ENCODE measurements around the gene CLCC1.
"Not testable (repeated sequence)": the region's sequence is repeated elsewhere in the genome, so short reads cannot be mapped to it uniquely, and the experiment has no call there.

The CLCC1 gene

DNA sequence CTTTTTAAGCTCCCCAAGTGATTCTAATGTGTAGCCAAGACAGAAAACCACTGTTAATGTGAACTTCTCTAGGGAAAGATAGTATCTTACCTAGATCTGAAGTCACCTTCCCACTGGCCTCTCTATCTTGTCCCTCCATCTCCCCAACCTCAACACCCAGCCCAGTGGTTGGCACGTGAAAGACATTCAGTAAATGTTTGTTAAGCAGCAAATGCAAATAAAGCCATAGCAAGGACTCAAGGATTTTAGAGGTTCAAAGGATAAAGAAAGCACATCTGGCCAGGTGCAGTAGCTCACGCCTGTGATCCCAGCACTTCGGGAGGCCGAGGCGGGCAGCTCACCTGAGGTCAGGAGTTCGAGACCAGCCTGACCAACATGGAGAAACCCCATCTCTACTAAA is 9.8 kb downstream of the CLCC1 start:
- FAIRE-seq (no peak), DNase-seq (ENCODE audit: insufficient read length, low spot score) (no peak)
- no peak for TF ChIP-seq POLR2A (IDR thresholded peaks at IDR 0.05; ENCODE audit: low read depth, low read length)

DNA sequence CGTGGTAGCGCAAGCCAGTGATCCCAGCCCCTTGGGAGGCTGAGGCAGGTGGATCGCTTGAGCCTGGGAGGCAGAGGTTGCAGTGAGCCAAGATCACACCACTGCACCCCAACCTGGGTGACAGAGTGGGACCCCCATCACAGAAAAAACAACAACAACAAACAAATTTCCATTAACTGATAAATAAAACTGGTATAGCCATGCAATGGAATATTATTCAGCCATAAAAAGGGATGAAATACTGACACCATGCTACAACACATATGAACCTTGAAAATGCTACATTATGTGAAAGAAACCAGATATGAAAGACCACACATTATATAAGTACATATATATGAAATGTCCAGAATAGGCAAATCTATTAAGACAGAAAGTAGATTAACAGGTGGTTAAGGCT is 12.0 kb downstream of the CLCC1 start:
- FAIRE-seq = no peak
- no peak for DNase-seq (ENCODE audit: insufficient read length, low spot score)
- no peak for TF ChIP-seq POLR2A (IDR thresholded peaks at IDR 0.05; ENCODE audit: low read depth, low read length)

DNA sequence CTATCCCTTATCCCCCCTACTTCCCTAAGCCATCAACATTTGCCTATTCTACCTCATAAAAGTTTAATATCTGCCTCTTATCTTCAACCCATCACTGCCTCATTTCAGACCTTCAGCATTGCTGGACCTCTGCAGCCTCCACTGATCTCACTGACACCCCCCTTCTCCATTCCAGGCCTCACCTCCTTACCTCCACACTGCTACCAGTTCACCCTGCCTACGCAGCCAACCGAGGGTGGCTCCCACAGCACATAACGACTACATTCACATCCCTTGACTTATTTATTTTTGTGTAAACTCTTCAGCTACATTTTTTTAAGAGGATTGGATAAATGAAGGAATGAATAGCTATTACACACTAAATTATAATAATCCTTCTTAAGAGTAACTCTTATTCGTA is 14.2 kb downstream of the CLCC1 start:
- DNase-seq (ENCODE audit: insufficient read length, low spot score) = no peak
- FAIRE-seq = no peak
- no peak for TF ChIP-seq POLR2A (IDR thresholded peaks at IDR 0.05; ENCODE audit: low read depth, low read length)

DNA sequence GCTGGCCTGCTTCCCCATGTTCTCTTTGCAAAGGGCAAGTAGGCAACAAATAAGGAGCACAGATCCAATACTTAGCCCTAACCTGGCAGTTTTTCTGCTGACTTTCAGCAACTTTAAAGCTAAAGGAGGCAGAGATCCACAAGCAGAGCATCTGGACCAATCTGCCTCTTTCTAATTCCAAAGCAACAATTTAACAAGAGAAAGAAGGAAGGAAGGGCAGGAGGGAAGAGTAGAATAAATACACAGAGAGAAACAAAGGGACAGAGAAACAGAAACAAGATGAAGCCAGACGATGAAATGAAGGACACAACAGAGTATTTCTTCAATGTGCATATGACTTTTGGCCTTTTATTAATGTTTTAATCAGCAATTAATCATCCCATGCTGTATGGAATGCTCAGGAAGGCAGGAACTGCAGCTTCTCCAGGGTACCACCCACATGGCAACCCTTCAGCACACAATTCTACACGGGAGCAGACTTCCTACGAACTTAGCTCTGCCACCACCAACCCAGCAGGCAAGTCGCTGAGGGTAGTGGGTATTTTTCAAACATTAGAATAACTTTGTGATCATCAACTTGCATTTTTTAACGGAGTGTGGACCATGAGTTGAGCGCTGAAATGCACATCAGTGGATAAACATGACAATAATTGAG is 15.3 kb downstream of the CLCC1 start:
- TF ChIP-seq POLR2A (IDR thresholded peaks at IDR 0.05; ENCODE audit: low read depth, low read length) = no peak
- DNase-seq (ENCODE audit: insufficient read length, low spot score) (no peak), FAIRE-seq (no peak)

DNA sequence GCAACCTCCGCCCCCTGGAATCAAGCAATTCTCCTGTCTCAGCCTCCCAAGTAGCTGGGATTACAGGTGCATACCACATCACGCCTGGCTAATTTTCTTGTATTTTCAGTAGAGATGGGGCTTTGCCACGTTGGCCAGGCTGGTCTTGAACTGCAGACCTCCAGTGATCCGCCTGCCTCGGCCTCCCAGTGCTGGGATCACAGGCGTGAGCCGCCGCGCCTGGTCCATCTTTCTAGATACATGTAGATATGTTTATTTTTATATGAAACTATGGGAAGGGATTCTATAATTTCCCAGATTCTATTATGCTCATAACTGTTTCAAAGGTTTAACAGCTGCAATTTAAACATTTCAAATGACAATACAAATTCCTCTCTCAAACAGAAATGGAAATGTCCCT is 27.1 kb downstream of the CLCC1 start:
- no peak for TF ChIP-seq POLR2A (IDR thresholded peaks at IDR 0.05; ENCODE audit: low read depth, low read length)
- FAIRE-seq (no peak), DNase-seq (ENCODE audit: insufficient read length, low spot score) (no peak)

DNA sequence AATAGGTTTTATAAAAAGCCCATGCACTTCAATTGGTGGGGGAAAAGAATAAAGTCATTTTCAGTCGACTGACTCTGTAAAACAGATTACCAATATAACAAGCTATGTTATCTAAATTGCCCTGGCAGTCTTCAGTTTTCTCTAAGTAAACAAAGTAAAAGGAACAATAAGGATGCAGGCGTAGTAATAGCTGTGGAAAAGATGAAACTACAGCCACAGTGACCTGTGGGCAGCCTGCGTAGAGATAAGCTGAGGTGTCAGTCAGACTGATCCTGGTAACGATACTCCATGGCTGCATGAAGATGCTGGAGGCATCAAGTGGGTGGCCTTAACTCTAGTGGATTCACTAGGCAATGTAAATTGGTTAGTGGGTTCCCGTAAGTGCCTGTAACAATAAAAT is 29.3 kb downstream of the CLCC1 start:
- DNase-seq (ENCODE audit: insufficient read length, low spot score) (no peak), FAIRE-seq (no peak)
- no peak for TF ChIP-seq POLR2A (IDR thresholded peaks at IDR 0.05; ENCODE audit: low read depth, low read length)

DNA sequence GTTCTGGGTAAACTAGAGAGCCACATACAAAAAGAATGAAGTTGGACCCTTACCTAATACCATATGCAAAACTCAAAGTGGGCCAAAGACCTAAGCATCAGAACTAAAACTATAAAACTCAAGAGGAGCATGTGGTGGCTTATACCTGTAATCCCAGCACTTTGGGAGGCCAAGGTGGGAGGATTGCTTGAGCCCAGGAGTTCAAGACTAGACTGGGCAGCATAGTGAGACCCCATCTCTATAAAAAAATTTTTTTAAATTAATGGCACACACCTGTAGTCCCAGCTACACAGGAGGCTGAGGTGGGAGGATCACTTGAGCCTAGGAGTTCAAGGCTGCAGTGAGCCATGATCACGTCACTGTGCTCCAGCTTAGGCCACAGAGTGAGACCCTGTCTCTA is 35.7 kb downstream of the CLCC1 start:
- not testable (repeated sequence) for DNase-seq (ENCODE audit: insufficient read length, low spot score); FAIRE-seq

DNA sequence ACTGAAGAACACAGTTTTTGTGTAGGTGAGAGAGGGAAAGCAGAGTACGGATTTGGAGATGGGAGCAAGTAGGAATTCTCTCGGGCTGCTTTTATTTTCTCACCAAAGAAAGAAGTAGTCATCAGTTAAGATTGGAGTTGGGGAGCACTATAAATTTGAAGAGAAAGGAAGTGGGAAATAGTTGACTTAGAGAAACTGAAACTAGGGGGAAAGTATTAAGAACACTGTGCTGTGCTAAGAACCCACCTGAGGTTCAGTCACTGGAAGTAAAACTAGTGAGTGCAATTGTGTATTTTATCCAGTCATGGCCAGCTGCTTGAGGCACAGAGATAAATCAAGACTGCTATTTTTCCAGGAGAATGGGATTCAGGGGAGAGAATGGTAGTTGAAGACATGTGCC is 37.4 kb downstream of the CLCC1 start:
- no peak for TF ChIP-seq POLR2A (IDR thresholded peaks at IDR 0.05; ENCODE audit: low read depth, low read length)
- no peak for FAIRE-seq
- no peak for DNase-seq (ENCODE audit: insufficient read length, low spot score)

DNA sequence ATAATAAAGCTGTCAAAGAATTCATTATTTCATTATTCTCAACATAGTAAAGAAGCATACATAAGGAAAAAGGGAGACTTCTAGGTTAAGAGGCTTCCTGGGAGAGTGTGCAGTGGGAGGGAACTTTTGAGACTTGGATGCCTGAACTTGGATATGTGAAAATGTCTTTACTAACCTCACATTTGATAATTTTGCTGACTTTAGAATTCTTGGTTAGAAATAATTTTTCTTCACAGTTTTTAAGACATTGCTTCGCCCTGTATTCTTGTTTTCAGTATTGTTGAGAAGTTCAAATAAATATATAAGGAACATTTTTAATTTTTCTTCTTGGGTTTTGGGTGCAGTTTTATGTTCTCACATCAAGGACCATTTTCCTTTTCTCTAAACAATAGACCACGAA is 46.5 kb downstream of the CLCC1 start:
- no peak for DNase-seq (ENCODE audit: insufficient read length, low spot score)
- TF ChIP-seq POLR2A (IDR thresholded peaks at IDR 0.05; ENCODE audit: low read depth, low read length) = no peak
- no peak for FAIRE-seq
